HG02973 (cell line): Measurements from ENCODE around the gene ILF3.

ENCODE experiments used
- ATAC-seq: cut with Tn5 transposase; IDR thresholded peaks from one replicate; pipeline ENCODE4 v1.9.1; 2021; ENCODE audit warnings: moderate library complexity; ENCODE audit not compliant: unreplicated experiment

Gene ILF3

DNA sequence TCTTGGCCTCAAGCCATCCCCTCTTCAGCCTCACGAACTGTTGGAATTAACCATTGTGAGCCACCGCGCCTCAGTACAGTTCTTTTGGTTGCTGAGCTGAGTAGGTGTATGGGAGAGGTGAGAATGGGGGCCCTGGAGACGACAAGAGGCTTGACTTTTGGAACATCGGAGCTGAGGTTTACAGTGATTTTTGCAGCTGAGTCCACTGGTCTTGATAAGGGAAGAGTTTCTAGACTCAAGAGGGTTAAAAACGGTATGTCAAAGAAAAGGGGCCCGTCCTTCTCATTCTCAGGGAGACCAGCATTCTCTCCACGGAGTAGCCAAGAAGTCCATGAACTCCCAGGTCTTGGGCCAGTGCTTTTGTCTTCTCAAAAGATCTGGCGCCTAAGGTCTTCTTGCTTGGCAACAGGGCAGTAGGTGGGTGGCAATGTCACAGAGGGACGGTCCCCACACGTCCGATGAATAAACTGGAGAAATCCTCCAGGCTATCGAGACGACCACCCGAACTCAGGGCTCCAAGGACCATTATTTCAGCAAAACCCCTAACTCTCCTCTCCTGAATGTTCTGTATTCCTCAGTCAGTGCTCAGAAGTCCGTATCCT lies 40.7 kb downstream of the ILF3 start:
- no peak for ATAC-seq

- peak; percentile 63 for ATAC-seq
Observed at GRCh38 chr19:10695401-10696398, 41.6 kb downstream of the ILF3 start.

DNA sequence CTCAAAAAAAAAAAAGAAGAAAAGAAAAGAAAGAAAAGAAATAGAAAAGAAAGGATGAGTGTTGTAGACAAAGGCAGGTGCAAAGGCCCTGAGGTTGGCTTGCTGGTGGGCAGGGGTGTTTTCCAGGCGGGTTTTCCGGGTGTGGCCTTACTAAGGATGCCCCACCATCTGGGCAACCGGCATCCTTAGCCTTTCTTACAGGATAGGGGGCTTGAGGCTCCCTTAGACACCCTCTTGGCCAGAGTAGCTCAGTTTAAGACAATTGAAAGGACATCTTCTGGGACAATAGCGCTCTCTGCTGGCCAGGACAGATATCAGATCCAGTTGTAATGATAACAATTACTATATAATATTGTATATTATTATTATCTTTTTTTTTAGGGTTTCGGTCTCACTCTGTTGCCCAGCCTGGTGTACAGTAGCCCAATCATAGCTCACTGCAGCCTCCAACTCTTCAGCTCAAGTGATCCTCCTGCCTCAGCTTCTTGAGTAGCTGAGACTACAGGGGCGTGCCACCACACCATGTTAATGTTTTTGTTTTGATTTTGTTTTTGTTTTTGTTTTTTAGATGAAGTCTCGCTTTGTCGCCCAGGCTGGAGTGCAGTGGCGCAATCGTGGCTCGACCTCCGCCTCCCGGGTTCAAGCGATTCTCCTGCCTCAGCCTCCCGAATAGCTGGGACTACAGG lies 45.6 kb downstream of the ILF3 start:
- ATAC-seq = no peak

GRCh38 chr19:10701955-10702525 lies 47.9 kb downstream of the ILF3 start:
- ATAC-seq = peak; percentile 41

DNA sequence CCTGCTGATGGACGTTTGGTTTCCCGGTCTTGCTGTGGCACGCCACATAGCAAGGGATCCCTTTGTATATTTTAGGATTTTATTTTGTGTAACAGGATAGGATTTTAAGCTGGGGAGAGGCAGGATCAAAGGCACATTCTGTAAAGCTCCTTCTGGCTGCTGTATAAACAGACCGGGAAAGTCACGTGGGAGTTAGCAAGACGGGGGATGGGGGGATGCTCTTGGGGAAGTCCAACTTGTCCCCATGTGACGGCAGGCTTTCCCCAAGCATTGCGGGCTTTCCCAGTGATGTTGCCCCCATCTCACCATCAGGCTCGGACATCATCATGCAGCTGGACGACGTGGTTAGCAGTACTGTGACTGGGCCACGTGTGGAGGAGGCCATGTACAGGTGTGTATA lies 52.8 kb downstream of the ILF3 start:
- ATAC-seq = no peak

GRCh38 chr19:10707440-10707839 lies 53.3 kb downstream of the ILF3 start:
- ATAC-seq = no peak

DNA sequence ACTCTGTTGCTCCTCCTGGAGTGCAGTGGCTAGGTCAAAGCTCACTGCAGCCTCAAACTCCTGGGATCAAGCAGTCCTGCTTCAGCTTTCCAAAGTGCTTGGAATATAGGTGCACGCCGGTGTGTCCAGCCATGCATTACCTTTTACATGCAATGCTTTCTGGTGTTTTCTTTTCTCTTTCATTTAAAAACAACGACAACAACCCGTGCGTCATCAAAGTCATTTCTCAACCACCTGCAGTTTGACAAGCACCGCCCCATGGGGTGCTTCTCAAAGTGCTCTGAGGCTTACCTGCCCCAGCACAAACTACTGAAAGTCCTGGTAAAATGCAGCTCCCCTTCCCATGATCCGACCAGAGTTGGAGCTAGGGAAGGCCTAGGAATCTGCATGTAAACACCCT lies 54.1 kb downstream of the ILF3 start:
- ATAC-seq = no peak

GRCh38 chr19:10712045-10712444 lies 57.9 kb downstream of the ILF3 start:
- ATAC-seq = no peak

- no peak for ATAC-seq
Observed at GRCh38 chr19:10712754-10713153, 58.6 kb downstream of the ILF3 start.

GRCh38 chr19:10713317-10713716 lies 59.2 kb downstream of the ILF3 start:
- ATAC-seq = no peak

- ATAC-seq = no peak
Observed at GRCh38 chr19:10717054-10717355, 62.9 kb downstream of the ILF3 start.

GRCh38 chr19:10717356-10718204 lies 63.4 kb downstream of the ILF3 start, which contains the start of gene DNM2:
TSS of gene DNM2 (plus strand) at chr19:10718079. CDS start at chr19:10718243, 164 bp downstream.
- ATAC-seq = peak; percentile 80

- no peak for ATAC-seq
Observed at GRCh38 chr19:10718205-10719196, 64.4 kb downstream of the ILF3 start.

- no peak for ATAC-seq
Observed at GRCh38 chr19:10719466-10719961, 65.4 kb downstream of the ILF3 start.

DNA sequence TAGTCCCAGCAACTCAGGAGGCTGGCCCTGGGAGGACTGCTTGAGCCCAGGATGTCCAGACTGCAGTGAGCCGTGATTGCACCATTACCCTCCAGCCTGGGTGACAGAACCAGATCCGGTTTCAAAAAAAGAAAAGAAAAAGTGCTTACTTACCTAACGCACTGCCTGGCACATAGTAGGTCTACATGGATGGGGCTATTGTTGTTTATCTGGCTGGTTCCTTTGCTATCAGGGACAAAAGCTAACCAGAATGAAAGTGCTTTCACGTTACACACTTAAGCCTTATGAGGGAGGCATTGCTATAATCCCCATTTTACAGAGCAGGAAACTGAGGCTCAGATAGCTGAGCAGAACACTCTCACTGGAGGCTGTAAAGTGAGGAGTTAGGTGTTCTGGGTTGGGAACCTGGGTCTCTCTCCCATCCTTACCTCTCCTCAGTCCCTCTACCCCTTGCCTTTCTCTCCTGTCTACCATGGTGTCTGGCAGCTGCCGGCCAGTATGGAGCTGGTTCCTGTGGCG lies 66.5 kb downstream of the ILF3 start:
- ATAC-seq = no peak

- ATAC-seq = no peak
Observed at GRCh38 chr19:10723591-10723990, 69.4 kb downstream of the ILF3 start.

DNA sequence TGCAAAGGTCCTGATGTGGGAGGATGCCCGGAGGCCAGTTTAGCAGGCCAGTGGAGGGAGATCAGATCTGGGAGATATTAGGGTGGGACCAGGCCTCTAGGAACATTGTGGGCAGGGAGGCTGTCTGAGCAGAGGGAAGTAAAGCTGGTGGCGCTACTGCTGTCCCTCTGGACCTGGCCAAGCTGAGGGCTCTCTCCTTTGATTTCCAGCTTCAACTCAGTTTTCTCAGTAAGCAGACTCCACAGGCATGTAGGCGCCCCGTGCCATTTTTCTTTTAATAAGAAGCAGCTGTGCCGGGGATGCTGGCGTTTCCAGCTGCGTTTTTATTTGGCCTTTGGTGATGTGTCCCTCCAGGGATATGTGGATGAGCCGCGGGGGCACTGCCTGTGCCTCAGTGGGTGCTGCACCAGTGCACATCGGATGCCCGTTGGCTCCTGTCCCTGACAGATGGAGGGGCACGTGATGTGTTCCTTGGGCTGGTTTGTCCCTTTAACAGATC lies 70.5 kb downstream of the ILF3 start:
- ATAC-seq = no peak

GRCh38 chr19:10725415-10725814 lies 71.3 kb downstream of the ILF3 start:
- ATAC-seq = no peak

DNA sequence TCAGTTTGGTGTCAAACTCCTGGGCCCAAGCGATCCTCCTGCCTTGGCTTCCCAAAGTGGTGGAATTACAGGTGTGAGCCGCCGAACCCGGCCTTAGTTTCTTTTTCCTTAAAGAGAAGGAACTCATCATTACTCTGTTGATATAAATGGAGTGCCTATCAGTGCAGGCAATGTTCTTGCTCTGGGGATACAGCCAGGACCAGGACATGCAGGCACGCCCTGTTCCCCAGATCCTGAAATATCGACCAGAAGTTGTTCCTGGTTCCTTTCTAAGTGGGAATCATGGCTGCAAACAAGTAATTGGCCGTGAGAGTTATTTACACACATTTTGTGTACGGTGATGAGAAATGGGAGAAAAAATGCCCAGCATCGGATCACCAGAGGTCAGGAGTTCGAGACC lies 72.1 kb downstream of the ILF3 start:
- no peak for ATAC-seq
